GM12874 (cell line): ENCODE measurements around the gene RMND5A.

Source experiments
- TF ChIP-seq, protein P1 (sequence below): IDR thresholded peaks from 2 replicates; pipeline ENCODE4 v1.5.1; 2011; ENCODE audit warnings: low read depth, mild to moderate bottlenecking, control low read depth, low read length, moderate library complexity; ENCODE audit not compliant: insufficient read depth

The RMND5A gene

DNA sequence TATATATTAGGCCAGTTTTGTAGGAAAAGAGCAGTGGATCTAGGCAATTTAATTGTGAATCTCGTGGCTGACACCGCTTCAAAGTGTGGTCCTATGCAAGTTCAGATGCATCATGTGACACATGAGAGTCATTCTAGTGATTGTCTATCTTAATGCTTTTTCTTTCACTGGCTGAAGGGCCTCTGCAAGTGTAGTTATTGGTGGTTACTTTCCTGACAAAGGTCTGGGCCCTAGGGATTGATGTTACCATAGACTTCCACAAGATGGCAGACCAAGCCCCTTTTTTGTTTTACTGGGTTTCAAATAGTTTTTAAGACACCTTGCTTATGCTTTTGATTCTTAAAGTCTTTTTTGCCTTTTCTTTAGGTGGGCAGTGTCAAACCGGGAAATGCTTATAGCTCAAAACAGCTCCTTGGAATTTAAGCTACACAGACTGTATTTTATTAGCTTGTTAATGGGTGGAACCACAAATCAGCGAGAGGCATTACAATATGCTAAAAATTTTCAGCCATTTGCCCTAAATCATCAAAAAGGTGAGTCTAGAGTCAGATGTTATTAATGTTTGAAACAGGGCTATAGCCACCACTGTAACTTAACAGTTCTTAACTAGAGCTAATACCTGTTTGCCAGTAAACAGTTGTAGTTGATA is 44.7 kb downstream of the RMND5A start:
- TF ChIP-seq, protein P1, sequence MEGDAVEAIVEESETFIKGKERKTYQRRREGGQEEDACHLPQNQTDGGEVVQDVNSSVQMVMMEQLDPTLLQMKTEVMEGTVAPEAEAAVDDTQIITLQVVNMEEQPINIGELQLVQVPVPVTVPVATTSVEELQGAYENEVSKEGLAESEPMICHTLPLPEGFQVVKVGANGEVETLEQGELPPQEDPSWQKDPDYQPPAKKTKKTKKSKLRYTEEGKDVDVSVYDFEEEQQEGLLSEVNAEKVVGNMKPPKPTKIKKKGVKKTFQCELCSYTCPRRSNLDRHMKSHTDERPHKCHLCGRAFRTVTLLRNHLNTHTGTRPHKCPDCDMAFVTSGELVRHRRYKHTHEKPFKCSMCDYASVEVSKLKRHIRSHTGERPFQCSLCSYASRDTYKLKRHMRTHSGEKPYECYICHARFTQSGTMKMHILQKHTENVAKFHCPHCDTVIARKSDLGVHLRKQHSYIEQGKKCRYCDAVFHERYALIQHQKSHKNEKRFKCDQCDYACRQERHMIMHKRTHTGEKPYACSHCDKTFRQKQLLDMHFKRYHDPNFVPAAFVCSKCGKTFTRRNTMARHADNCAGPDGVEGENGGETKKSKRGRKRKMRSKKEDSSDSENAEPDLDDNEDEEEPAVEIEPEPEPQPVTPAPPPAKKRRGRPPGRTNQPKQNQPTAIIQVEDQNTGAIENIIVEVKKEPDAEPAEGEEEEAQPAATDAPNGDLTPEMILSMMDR: peak; percentile 57

DNA sequence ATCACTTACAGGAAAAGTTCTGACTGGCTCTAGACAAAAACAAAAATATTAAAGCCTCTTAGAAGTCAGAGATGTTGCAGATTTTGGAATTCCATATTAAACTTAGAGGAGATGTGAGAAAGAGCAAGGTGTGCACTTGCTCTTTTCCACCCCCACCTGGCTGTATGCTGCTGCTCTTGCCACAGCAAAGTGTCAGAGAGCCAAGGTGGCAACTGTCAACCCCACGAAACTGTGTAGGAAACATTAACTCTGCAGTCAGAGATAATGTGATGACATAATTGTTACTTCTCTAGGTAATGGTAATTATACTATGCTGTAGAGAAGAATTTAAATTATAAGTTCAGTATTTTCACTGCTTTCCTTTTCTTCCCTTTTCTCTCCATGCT is 45.2 kb downstream of the RMND5A start:
- TF ChIP-seq, protein P1: no peak

DNA sequence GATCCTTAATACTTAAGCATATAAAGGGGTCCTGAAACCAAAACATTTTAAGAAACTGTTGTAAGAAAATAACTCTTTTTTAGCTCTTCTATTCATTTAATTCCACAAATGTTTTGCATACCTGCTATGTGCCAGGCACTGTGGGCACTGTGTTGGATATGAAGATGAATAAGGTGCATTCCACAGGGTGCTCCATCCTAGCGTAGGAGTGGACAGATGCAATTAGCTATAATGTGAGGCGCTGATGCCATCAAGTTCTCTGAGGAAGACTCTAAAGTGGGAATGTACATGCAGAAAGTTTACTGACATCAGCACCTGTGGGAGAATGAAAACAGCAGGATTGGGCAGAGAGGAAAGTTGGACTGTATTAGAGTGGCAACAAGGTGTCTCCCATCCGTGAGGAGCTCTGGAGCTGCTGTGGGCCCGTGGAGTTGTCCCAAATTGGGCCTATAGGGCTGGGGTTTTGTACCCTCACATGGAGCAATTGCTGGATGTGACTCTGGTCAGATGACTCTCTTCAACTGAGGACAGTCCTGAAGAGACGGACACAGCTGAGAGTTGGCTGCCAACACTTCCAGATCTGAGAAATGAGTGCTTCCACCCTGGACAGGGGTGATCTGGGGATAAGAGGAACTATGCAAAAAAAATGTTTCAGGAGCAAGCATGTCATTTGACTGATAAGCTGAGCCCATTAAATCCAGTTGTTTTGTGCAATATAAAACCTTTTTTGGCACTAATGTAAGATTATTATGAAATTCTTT is 48.3 kb downstream of the RMND5A start:
- TF ChIP-seq, protein P1: no peak

DNA sequence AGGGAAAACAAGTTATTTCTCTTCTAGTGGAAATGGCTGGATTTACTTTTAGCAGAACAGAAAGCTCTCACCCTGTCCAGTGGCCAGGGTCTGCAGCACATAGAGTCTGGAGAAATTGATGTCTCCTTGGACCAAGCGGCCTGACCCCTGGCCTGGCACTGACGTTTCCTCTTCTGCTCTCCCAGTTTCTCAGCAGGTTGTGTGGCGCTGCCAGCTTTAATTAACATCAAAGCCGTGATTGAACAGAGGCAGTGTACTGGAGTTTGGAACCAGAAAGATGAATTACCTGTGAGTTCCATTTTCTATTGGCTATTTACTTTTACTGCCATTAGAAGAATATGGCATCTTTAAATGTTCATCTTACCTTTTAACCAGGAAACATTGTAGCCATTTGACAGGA is 49.7 kb downstream of the RMND5A start:
- TF ChIP-seq, protein P1: no peak

DNA sequence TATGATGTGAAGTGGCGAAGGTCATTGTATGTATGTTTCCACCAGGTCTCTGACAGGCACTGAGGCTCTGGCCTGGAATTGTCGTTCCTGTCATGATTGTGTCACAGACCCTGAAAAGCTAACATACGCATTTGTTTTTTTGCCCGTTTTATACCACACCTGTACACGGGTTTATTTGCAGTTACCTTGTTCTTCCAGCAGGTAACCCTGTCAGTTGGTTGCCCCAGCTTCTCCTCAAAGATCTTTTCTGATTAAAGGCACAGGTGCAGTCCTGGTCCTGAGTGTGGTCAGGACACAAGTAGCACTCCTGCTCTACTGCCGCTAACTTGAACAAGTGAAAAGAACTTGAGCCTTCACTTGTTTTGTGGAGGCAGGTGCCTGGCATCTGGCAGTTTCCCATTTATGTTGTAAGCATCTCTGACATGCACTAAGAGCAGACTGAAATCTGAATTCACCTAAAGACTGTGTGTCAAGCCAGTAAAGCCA is 50.8 kb downstream of the RMND5A start:
- TF ChIP-seq, protein P1: no peak

DNA sequence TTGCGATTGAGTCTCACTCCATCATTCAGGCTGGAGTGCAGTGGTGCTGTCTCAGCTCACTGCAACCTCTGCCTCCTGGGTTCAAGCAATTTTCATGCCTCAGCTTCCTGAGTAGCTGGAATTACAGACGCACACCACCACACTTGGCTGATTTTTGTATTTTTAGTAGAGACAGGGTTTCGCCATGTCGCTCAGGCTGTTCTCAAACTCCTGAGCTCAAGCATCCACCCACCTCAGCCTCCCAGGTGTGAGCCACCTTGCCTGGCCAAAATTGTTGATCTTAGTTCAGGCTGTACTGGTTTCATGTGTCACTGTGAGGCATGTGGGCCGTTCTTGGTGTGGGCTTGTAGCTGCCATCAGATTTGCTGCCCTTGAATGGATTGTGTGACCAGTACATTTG is 52.5 kb downstream of the RMND5A start:
- TF ChIP-seq, protein P1: no peak

DNA sequence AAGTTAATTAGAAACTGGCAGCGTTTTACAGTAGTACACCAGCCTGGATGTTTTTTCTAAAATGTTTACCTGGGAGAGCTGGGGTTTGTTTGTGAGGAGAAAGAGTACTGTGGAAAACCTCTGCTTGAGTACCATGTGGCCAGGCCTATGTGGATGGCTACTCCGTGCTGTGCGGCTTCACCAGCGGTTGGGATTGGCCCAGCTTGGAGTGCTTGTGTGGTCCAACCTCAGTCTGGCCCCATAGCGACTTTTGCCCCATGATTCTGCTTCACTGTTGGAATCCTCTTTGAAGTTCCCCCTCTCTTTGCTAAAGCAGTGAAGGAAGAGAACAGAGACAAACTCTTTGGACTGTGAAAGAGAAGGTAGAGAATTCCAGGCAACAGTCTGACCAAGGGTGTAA is 54.8 kb downstream of the RMND5A start:
- TF ChIP-seq, protein P1: no peak
